HepG2 (cell line): ENCODE data around the gene PPP2R5D. TPM values are rescaled to one million over a fixed set of nuclear protein-coding genes. Genes with fewer than 3 reads are reported as not detected.

Experiments
- ATAC-seq: fragments of 200-7000 bp; cut with Tn5 transposase; 3 replicates; pipeline ENCODE4 v1.9.1; 2020; ENCODE audit warnings: mild to moderate bottlenecking, moderate library complexity
- BruUV-seq: library from RNA; stranded (reverse); fragments of 400-500 nt; replicated peaks from 2 replicates; lab custom pipeline; 2021; lab: Mats Ljungman, UMichigan
- CTCF ChIA-PET: fragments of 300-600 bp; formaldehyde crosslinking; extraction: SDS; loops from one replicate; lab custom pipeline; 2021; ENCODE audit warnings: low total read pairs, inconsistent platforms, low intra/inter-chr PET ratio; lab: Yijun Ruan, JAX
- POLR2A ChIA-PET: fragments of 350-600 bp; sonication (Branson Sonifier 250); formaldehyde crosslinking; loops from one replicate; lab custom pipeline; 2020; ENCODE audit warnings: antibody characterized with exemption, inconsistent platforms; lab: Yijun Ruan, JAX
- DNase-seq: peaks from one replicate; pipeline ENCODE4 v3.0.0-alpha.2; 2015; ENCODE audit warnings: low spot score
- FAIRE-seq: peaks from 3 replicates; lab custom pipeline; 2011; peaks lifted over from hg19 to GRCh38; lab: Jason Lieb, UNC
- H2AFZ ChIP-seq: one replicate; pipeline ENCODE4 v1.6.1; 2011; ENCODE audit warnings: low read length, inconsistent platforms
- H3K27ac ChIP-seq: fragments of 300-600 bp; 3 replicates; pipeline ENCODE4 v1.8.0; 2011; ENCODE audit warnings: mixed run types, mild to moderate bottlenecking, mixed read lengths, low read length, inconsistent platforms; ENCODE audit not compliant: insufficient read depth; ENCODE audit errors: extremely low read length
- H3K27me3 ChIP-seq, 2 experiments: fragments of 200-600 bp in 1 of 2; 2 replicates in 1 of 2; 3 replicates in 1 of 2; pipeline versions ENCODE4 v1.6.0 to v1.8.0; 2011; ENCODE audit warnings: low read length in 2 of 2, mild to moderate bottlenecking in 2 of 2, moderate library complexity in 2 of 2, inconsistent platforms in 1 of 2; ENCODE audit not compliant: insufficient read depth in 2 of 2, control insufficient read depth in 1 of 2
- H3K36me3 ChIP-seq, 2 experiments: fragments of 200-600 bp in 1 of 2; replicated peaks in 1 of 2; 2 replicates in 1 of 2; 3 replicates in 1 of 2; pipeline versions ENCODE4 v1.5.1 to v1.8.0; 2011; ENCODE audit warnings: low read length in 2 of 2, inconsistent platforms in 1 of 2; ENCODE audit not compliant: insufficient read depth in 2 of 2, control insufficient read depth in 1 of 2
- H3K4me1 ChIP-seq: 2 replicates; pipeline ENCODE4 v1.5.1; 2012; ENCODE audit warnings: low read length, inconsistent platforms; ENCODE audit not compliant: insufficient read depth
- H3K4me2 ChIP-seq: 2 replicates; pipeline ENCODE4 v1.6.0; 2011; ENCODE audit warnings: low read depth, low read length, inconsistent platforms
- H3K4me3 ChIP-seq, 3 experiments: fragments of 200-600 bp in 1 of 3; sonication (generic), shearing (Covaris generic) in 1 of 3; replicated peaks in 1 of 3; 2 replicates each; pipeline ENCODE4 v1.5.1; 2011 to 2016; ENCODE audit warnings: low read length in 3 of 3, inconsistent platforms in 2 of 3, low read depth in 2 of 3, mild to moderate bottlenecking in 2 of 3, control low read depth in 1 of 3, mixed read lengths in 1 of 3; ENCODE audit not compliant: insufficient read depth in 1 of 3
- H3K79me2 ChIP-seq: one replicate; pipeline ENCODE4 v1.6.1; 2011; ENCODE audit warnings: low read length, inconsistent platforms; ENCODE audit not compliant: insufficient read depth
- H3K9ac ChIP-seq: 2 replicates; pipeline ENCODE4 v1.6.0; 2011; ENCODE audit warnings: mild to moderate bottlenecking, low read depth, low read length, inconsistent platforms; ENCODE audit not compliant: insufficient read depth
- H3K9me3 ChIP-seq: 2 replicates; pipeline ENCODE4 v1.5.1; 2012; ENCODE audit warnings: mild to moderate bottlenecking, low read length
- H4K20me1 ChIP-seq: 2 replicates; pipeline ENCODE4 v1.6.0; 2011; ENCODE audit warnings: inconsistent platforms, mild to moderate bottlenecking, low read length, moderate library complexity; ENCODE audit not compliant: insufficient read depth
- AGO2 ChIP-seq: fragments of 200-400 bp; formaldehyde crosslinking; optimal IDR thresholded peaks from 2 replicates; pipeline ENCODE3; 2017; ENCODE audit warnings: mild to moderate bottlenecking, low read depth, low read length, moderate library complexity
- FOXJ3 ChIP-seq: sonication (generic); formaldehyde crosslinking; IDR thresholded peaks from 2 replicates; pipeline ENCODE4 v1.4.0; 2020; ENCODE audit warnings: missing genetic modification reagents, mild to moderate bottlenecking, borderline replicate concordance
- HOXA9 ChIP-seq: sonication (generic); formaldehyde crosslinking; IDR thresholded peaks from 2 replicates; pipeline ENCODE4 v1.8.1; 2022; ENCODE audit warnings: missing genetic modification reagents, mild to moderate bottlenecking, moderate library complexity, borderline replicate concordance
- KDM2A ChIP-seq: sonication (generic); formaldehyde crosslinking; IDR thresholded peaks from 2 replicates; pipeline ENCODE4 v1.4.0; 2020; ENCODE audit warnings: low read depth, missing genetic modification reagents, borderline replicate concordance
- KLF6 ChIP-seq: IDR thresholded peaks from 2 replicates; pipeline ENCODE4 v1.8.0; 2016; ENCODE audit warnings: missing biosample characterization, missing genetic modification reagents
- MED1 ChIP-seq: sonication (generic); formaldehyde crosslinking; IDR thresholded peaks from 2 replicates; pipeline ENCODE4 v1.4.0; 2020; ENCODE audit warnings: missing genetic modification reagents
- NCOR1 ChIP-seq: fragments of 200-600 bp; sonication (generic); IDR thresholded peaks from 2 replicates; pipeline ENCODE4 v1.7.0; 2017; ENCODE audit warnings: antibody characterized with exemption, low read length, borderline replicate concordance
- POLR2AphosphoS2 ChIP-seq: IDR thresholded peaks from 2 replicates; pipeline ENCODE4 v1.6.1; 2011; ENCODE audit warnings: low read depth, low read length, improper control_type of control experiment
- POLR2G ChIP-seq: fragments of 200-400 bp; formaldehyde crosslinking; IDR thresholded peaks from 2 replicates; pipeline ENCODE4 v1.6.1; 2018; ENCODE audit warnings: mild to moderate bottlenecking, low read depth, low read length, moderate library complexity
- RBFOX2 ChIP-seq: fragments of 200-400 bp; formaldehyde crosslinking; IDR thresholded peaks from 2 replicates; pipeline ENCODE4 v1.6.1; 2017; ENCODE audit warnings: low read depth, mild to moderate bottlenecking, low read length
- RNF2 ChIP-seq: fragments of 450-650 bp; conservative IDR thresholded peaks from 2 replicates; pipeline ENCODE4 v1.6.1; 2016; ENCODE audit warnings: low read depth
- ZNF234 ChIP-seq: sonication (generic); formaldehyde crosslinking; conservative IDR thresholded peaks from 2 replicates; pipeline ENCODE4 v1.5.1; 2020; ENCODE audit warnings: mild to moderate bottlenecking, missing genetic modification reagents
- ZNF350 ChIP-seq: sonication (generic); formaldehyde crosslinking; IDR thresholded peaks from 2 replicates; pipeline ENCODE4 v1.4.0; 2020; ENCODE audit warnings: mild to moderate bottlenecking, low read depth, missing genetic modification reagents, borderline replicate concordance
- WGBS: methylation state at CpG from one replicate; pipeline ENCODE4 v1.1.6; 2017; ENCODE audit warnings: low lambda C conversion rate; 5-methylcytosine and 5-hydroxymethylcytosine counted together
- in situ Hi-C: cut with HindIII; loops from 2 replicates; pipeline ENCODE4 v1.10.0; 2017; ENCODE audit warnings: low pct_unique_long_range_greater_than_20kb; ENCODE audit not compliant: extremely low pct_ligation_motif_present
- intact Hi-C: fragments of 100-400 bp; cut with micrococcal nuclease; formaldehyde crosslinking; loops from one replicate; pipeline ENCODE4 v1.10.0; 2022; ENCODE audit not compliant: unreplicated experiment
- polyA plus RNA-seq, 8 experiments: library from polyadenylated mRNA; depleted of rRNA in 3 of 8; stranded (reverse) in 7 of 8; unstranded in 1 of 8; fragments of >200 nt; fragmentation: Illumina TruSeq in 4 of 8; extraction: Trizol in 4 of 8; gene quantifications; 2 replicates each; pipeline versions ENCODE4 v1.2.1 to v1.2.3, GENCODE V29; 2011 to 2016; ENCODE audit warnings: low read depth in 4 of 8, missing spikeins in 1 of 8, mixed read lengths in 1 of 8; ENCODE audit not compliant: insufficient read depth in 1 of 8
- total RNA-seq, 5 experiments: library from RNA; depleted of rRNA; stranded (reverse); fragments of >200 nt; fragmentation: Illumina TruSeq; extraction: Trizol; gene quantifications; 2 replicates each; pipeline ENCODE4 v1.2.3, GENCODE V29; 2016; ENCODE audit warnings: low read depth in 1 of 5
- TF ChIP-seq, protein P1 (sequence below): IDR thresholded peaks from 2 replicates; pipeline ENCODE4 v1.6.1; 2016; ENCODE audit warnings: mild to moderate bottlenecking
- TF ChIP-seq, protein P2 (sequence below): sonication (generic); formaldehyde crosslinking; IDR thresholded peaks from 2 replicates; pipeline ENCODE4 v1.4.0; 2020; ENCODE audit warnings: missing genetic modification reagents
- TF ChIP-seq, protein P3 (sequence below): sonication (generic); formaldehyde crosslinking; IDR thresholded peaks from 2 replicates; pipeline ENCODE4 v1.4.0; 2020; ENCODE audit warnings: missing genetic modification reagents
- TF ChIP-seq, protein P4 (sequence below): sonication (generic); formaldehyde crosslinking; IDR thresholded peaks from 2 replicates; pipeline ENCODE4 v1.4.0; 2020; ENCODE audit warnings: missing genetic modification reagents

PPP2R5D gene
- total and polyA plus RNA-seq, 2 of the 13 experiments (the other 11 are each of a cell fraction or from before 2014, with no cell fraction given) = 53.7 to 60.4 TPM

DNA sequence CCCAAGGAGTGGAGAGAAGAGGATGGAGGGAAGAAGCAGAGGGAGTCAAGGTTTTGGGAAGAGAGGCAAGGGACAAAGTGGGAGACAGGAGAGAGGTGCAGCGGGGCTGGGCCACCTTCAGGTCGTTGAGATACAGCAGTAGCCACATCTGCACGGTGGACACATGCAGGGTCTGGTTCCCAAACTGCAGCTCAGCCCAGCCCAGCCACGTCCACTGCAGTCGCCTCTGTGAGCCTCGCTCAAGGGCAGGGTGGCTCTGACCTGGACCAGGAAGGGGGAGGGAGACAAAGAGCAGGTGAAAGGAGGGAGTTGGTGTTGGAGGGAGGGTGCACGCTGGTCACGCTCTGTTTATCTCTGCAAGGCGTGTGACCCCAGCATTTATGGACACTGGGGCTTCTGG is 54.4 kb downstream of the PPP2R5D start:
- H3K9ac ChIP-seq = no peak overlapping the region

More for the DNA sequence above, 54.4 kb downstream of the PPP2R5D start:
- H3K36me3 ChIP-seq = peaks cover 41 to 66% of the 10 kb centered on the region in 2 experiments
- H3K4me2 ChIP-seq = no peak overlapping the region
- WGBS = 93% methylated on average over 9 of the region's 9 CpGs
- H3K4me3 ChIP-seq = no peak overlapping the region
- H3K4me1 ChIP-seq = peaks cover 12% of the 10 kb centered on the region
- intact Hi-C loops = no loop called here
- TF ChIP-seq NCOR1 (no peak), MED1 (CRISPR knock-in tag) (no peak), ZNF350 (CRISPR knock-in tag) (no peak), KDM2A (CRISPR knock-in tag) (no peak), HOXA9 (no peak), POLR2G (peak; percentile 14; the same call in 1 of the 2 replicates), RBFOX2 (0 out of 2 replicates have a peak, but pooled peaks have one; percentile 34), RNF2 (no peak), ZNF234 (CRISPR knock-in tag) (no peak), AGO2 (peak; percentile 42), POLR2AphosphoS2 (no peak), FOXJ3 (no peak), KLF6 (CRISPR knock-in tag) (no peak)
- TF ChIP-seq, protein P1, sequence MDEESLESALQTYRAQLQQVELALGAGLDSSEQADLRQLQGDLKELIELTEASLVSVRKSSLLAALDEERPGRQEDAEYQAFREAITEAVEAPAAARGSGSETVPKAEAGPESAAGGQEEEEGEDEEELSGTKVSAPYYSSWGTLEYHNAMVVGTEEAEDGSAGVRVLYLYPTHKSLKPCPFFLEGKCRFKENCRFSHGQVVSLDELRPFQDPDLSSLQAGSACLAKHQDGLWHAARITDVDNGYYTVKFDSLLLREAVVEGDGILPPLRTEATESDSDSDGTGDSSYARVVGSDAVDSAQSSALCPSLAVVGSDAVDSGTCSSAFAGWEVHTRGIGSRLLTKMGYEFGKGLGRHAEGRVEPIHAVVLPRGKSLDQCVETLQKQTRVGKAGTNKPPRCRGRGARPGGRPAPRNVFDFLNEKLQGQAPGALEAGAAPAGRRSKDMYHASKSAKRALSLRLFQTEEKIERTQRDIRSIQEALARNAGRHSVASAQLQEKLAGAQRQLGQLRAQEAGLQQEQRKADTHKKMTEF (CRISPR knock-in tag) = no peak
- TF ChIP-seq, protein P2, sequence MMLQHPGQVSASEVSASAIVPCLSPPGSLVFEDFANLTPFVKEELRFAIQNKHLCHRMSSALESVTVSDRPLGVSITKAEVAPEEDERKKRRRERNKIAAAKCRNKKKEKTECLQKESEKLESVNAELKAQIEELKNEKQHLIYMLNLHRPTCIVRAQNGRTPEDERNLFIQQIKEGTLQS (CRISPR knock-in tag) = no peak
- TF ChIP-seq, protein P3, sequence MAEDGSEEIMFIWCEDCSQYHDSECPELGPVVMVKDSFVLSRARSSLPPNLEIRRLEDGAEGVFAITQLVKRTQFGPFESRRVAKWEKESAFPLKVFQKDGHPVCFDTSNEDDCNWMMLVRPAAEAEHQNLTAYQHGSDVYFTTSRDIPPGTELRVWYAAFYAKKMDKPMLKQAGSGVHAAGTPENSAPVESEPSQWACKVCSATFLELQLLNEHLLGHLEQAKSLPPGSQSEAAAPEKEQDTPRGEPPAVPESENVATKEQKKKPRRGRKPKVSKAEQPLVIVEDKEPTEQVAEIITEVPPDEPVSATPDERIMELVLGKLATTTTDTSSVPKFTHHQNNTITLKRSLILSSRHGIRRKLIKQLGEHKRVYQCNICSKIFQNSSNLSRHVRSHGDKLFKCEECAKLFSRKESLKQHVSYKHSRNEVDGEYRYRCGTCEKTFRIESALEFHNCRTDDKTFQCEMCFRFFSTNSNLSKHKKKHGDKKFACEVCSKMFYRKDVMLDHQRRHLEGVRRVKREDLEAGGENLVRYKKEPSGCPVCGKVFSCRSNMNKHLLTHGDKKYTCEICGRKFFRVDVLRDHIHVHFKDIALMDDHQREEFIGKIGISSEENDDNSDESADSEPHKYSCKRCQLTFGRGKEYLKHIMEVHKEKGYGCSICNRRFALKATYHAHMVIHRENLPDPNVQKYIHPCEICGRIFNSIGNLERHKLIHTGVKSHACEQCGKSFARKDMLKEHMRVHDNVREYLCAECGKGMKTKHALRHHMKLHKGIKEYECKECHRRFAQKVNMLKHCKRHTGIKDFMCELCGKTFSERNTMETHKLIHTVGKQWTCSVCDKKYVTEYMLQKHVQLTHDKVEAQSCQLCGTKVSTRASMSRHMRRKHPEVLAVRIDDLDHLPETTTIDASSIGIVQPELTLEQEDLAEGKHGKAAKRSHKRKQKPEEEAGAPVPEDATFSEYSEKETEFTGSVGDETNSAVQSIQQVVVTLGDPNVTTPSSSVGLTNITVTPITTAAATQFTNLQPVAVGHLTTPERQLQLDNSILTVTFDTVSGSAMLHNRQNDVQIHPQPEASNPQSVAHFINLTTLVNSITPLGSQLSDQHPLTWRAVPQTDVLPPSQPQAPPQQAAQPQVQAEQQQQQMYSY (CRISPR knock-in tag) = no peak
- TF ChIP-seq, protein P4, sequence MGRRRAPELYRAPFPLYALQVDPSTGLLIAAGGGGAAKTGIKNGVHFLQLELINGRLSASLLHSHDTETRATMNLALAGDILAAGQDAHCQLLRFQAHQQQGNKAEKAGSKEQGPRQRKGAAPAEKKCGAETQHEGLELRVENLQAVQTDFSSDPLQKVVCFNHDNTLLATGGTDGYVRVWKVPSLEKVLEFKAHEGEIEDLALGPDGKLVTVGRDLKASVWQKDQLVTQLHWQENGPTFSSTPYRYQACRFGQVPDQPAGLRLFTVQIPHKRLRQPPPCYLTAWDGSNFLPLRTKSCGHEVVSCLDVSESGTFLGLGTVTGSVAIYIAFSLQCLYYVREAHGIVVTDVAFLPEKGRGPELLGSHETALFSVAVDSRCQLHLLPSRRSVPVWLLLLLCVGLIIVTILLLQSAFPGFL (CRISPR knock-in tag) = no peak
- in situ Hi-C loops = no loop called here
- H2AFZ ChIP-seq = no peak overlapping the region
- POLR2A ChIA-PET = interaction anchor here (0.9 to 1.2 kb wide), 2 partner anchors 9 to 68 kb away, joined by 3 to 4 read pairs; no protein-coding TSS in a partner anchor
- no peak overlapping the region for H3K27ac ChIP-seq
- DNase-seq = no peak
- no peaks in the 10 kb centered on the region for H3K27me3 ChIP-seq
- no peak for ATAC-seq
- H3K9me3 ChIP-seq = no peaks in the 10 kb centered on the region
- CTCF ChIA-PET = no interaction called here
- no peak for FAIRE-seq
- H3K79me2 ChIP-seq = no peaks in the 10 kb centered on the region
- no TSS peak for BruUV-seq
- peaks cover 3% of the 10 kb centered on the region; the same call in 1 of the 2 replicates for H4K20me1 ChIP-seq
